Activated naive CD4-positive, alpha-beta T cell treated with anti-CD3 and anti-CD28 coated beads, Interleukin-2, amount 50 U/mL, for 16 hours (primary cell): Measurements from ENCODE around the gene PPBP.

ENCODE experiments used
- DNase-seq: peaks from one replicate; pipeline ENCODE4 v3.0.0-alpha.2; 2020

Gene PPBP

DNA sequence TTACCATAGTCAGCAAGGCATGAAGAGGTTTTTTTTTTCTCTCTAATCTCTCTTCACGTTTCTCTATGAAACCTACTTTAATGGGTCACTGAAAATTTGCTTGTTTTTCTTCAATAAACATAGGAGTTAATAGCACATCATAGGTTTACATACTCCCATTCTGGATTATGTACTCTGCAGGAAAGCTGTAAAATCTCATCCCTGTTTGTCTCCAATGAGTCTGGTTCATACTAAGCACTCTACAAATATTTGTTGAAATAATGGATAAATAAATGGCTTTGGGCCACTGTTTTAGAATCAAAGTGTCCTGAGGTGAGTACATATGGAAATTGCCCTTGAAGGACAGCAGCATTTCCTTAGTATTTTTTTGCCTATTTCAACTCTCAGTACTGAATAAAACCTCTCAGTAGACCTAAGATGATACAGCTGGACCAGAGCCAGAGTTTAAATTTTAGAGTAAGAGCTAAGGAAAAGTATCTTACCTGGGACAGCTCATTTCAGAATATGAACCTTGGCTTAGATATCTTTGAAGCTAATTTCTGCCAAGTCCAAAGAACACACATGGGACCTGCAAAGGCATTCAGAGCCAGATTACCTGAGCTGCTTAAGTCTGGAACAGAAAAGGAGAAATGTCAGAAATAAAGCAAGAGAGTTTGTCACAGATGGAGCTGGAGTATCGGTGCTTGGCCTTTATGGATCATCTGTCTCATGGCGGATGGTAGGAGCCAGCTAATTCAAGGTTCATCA is 40.6 kb downstream of the PPBP start:
- DNase-seq: no peak

DNA sequence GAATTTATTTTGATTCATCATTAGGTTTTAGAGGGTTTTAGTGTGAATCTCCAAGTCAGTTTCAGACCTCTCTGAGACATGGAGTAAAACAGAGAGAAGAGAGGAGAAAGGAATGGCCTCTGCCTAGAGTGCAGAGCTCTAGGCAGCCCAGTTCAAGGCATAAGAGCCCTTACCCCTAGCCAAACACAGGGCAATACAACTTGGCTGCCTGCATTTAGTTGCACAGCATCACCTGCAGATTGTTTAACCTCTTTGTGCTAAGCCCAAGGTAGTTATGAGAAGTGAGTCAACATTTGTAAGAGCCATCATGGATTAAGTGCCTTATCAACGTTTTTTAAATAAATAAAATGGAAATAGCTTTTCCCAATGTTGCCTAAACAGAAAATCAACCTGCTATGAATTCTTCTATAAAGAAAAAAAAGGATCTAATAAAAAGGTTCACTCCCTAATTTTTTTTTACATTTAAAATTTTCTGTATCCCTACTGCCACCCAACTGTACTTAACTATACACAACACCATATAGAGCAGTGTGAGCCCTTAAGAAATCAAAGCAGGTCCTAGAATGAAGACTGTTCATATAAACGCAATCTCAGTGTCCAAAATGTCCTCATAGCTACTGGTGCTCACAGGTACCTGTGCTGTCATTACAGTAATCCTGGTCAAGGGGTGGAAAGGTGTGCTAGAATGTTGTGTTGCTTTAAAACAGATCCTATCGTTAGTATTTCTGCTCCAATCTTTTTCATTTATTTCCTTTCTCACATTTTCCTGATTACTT is 42.1 kb downstream of the PPBP start:
- no peak for DNase-seq

DNA sequence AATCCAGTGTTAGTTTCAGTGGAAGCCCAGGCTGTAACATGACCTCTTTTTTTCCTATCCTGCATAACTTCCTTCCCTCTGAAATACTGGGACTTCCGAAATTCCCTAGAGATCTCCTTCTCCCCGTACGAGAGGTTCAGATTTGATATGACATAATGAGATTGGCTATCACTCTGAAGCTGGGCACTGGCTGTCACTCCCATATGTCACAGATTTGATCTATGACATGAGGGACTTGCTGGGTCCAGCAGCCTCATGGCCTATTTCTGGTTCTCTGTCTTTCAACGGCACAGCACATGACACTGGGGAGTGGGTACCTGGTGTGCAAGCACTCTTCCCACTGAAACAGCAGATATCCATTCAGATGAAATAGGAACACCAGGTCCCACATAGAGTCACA is 42.9 kb downstream of the PPBP start:
- DNase-seq: no peak

DNA sequence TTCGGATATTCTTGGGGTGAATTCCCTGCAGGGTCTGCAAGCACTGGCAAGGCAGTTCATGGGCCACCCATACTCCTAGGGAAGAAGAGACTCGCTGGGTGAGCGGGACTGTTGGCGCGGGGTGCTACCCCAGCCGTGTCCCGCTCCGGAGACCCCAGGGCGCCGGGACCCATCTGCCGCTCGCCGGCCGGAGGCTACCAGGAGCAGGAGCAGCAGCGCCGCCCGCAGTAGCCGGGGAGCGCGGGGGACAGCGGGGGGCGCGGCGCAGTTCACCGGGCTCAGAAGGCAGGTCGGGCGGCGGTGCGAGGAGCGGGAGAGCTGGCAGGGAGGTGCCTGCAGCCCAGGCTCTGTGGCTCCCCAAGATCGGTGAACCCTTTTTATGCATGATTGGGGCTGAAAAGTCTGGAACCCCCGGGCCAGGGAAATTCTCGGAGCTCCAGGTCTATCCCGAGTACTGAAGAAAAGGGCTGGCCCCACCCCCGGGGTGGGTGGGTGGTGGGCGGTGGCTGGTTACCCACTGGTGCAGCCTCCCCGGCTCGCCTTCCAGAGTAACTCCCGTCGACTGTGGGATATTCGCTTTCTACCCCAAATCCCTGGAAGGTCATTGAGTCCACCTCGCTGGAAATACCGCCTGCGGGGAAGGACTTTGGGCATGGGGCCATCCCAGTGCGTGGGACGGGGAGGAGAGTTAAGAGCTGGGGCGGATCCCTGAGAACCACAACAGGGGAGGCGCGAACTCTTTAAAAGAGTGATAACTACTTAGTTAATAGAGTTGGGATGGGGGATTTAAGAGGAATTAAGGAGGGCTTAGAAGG is 43.7 kb downstream of the PPBP start:
- DNase-seq: no peak

DNA sequence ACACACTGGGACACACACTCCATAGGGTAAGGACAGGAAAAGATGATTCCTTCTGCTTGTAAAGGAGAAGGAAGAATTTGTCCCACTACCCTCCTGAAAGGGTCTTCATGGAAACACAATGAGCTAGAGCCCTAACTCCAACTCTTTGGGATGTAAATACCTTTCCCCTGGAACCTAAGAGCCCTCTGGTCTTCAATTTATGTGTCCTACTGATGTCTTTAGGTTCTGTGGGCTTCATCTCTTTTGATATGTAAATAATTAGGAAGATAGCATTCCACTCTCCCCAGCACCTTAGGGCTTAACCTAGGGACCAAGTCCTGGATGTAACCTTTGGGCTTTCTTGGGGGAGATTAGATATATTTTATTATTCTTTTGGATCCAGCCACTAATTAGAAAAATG is 44.4 kb downstream of the PPBP start:
- no peak for DNase-seq

DNA sequence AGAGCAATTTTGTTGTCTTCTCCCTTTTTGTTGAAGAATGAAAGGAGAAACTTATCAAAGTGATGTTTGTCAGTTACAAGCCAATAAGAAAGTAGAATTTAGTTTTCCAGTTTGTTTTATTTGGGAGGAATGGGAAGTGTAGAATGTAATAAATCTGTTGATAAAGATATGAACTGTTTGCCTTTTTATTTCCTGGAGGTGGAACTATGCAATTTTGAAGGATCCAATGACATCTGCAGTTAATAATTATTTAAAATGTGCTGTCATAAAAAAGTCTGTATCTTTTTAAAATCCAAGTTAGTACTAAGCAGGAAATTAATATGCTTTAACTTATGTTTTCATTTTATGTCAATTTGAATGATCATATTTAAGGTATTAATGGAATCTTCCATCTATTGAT is 51.0 kb downstream of the PPBP start:
- no peak for DNase-seq
